GM08714 (cell line): ENCODE data around the gene CUL4B.
"Not testable (repeated sequence)": the region's sequence is repeated elsewhere in the genome, so short reads cannot be mapped to it uniquely, and the experiment has no call there.

Source experiments
- H3K4me3 ChIP-seq: fragments of 200-500 bp; sonication (Bioruptor generic); 2 replicates; pipeline ENCODE4 v1.5.1; 2014; ENCODE audit warnings: mild to moderate bottlenecking, low read length, inconsistent platforms
- ZNF274 ChIP-seq: IDR thresholded peaks from 2 replicates; pipeline ENCODE4 v1.6.1; 2012; ENCODE audit warnings: mild to moderate bottlenecking, low read depth, low read length

CUL4B gene

DNA sequence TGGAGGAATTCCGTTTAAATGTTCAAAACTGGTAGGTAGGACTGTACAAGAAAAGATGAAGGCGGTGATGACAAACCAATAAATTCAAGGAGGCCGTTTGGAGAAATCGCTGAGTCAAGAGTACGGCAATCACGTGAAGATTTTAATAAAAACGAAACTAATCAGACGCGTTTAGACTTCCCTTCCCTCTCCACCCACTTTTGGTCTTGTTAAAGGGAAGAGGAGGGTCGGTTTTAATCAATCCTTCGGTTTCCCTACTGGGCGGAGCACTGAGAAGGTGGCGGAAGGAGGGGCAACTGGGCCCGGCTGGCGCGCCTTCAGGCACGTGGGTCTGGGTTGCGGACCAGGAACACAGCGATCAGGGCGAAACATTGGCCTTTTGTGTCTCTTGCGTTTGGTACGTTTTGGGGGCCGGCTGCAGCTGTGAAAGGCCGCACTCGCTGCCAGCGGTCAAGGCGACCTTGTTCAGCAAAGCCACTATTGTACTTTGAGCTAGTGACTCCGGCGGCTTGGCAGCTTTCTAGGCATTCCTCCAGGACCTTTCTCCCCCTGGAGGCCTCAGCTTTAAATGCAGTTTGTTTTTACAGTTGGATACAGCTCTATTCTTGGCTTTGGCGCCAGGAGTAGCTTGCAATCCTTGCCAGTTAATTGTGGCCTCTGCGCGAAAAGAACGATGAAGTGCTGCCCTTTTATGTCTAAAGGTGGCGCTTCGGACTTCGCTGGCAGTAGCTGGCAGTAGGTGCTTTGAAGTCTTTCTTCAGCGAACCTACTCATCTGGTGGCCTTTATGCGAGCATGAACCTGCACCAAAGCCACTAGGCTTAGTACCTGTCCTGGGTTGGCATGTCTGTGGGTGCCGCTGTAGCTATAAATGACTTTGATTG is 74.9 kb downstream of the CUL4B start:
- H3K4me3 ChIP-seq: peak overlapping the region; percentile 54; the same call in 1 of the 2 replicates
- TF ChIP-seq ZNF274: no peak

- no peak overlapping the region for H3K4me3 ChIP-seq
- TF ChIP-seq ZNF274: no peak
Observed at GRCh38 chrX:120485315-120485637, 75.5 kb downstream of the CUL4B start.

- H3K4me3 ChIP-seq: no peak overlapping the region
- TF ChIP-seq ZNF274: no peak
Observed at GRCh38 chrX:120477453-120477852, 83.3 kb downstream of the CUL4B start.

DNA sequence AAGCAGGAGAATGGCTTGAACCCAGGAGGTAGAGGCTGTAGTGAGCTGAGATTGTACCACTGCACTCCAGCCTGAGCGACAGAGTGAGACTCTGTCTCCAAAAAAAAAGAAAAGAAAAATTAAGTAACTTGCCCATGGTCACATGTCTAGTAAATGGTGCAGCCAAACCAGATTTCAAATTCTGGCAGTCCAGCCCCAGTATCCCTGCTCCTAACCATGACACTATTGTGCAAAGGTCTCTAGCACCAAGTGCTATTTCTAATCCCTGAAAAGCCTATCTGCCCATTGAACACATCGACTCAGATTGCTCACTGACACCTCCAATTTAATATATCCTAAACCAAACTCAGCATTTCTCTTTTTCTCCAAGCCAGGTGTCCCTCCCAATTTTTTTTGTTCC is 84.0 kb downstream of the CUL4B start:
- no peak overlapping the region for H3K4me3 ChIP-seq
- TF ChIP-seq ZNF274: no peak

DNA sequence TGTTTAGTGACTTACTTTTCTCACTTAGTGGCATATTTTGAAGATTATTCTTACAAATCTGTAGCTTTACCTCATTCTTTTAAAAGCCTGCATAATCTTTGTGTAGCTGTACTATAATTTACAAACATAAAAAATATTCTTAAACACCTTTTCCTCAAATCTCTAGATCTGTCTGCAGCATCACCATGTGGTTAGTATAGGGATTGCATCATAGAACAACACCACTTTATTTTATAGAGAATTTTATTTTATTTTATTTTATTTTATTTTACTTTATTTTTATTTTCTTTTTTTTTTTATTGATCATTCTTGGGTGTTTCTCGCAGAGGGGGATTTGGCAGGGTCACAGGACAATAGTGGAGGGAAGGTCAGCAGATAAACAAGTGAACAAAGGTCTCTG is 85.3 kb downstream of the CUL4B start:
- H3K4me3 ChIP-seq: not testable (repeated sequence)
